ENCODE results near the gene RAB7A. TPM values are rescaled to one million over a fixed set of nuclear protein-coding genes. Genes with fewer than 3 reads are reported as not detected.

The RAB7A gene
- total RNA-seq, 1 experiment from 2014 or later: 233 TPM

DNA sequence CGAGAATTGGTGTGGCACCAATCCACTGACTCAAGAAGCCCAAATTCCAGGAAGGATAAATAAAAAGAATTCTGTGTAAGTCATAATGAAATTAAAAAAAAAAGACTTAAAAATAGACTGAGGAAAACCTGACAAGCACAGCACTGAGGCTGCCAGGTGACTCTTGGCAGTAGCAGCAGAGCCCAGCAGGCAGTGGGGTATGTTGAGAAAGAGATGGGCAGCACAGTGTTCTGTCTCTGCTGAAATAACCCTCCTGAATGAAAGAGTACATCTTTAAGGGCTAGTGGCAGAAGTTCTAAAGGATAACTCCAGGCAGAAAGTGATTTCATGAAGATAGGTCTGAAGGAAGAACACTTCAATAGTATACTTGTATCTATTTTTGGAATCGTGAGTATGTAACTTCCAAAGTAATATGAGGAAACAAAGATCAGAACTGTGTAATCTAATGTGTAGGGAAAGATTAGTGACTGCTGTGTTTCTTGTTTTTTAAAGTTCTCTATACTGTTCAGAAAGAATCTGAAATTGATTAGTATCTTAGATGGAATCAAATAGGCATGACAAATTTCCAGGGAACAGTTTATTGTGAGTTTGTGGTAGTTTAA, 75.9 kb downstream of the RAB7A start:
- H3K4me1 ChIP-seq (ENCODE audit: control insufficient read depth in 1 of 2, insufficient read depth in 2 of 2, low read length in 2 of 2): peaks cover 0 to 31% of the 10 kb centered on the region in 2 experiments; a peak in 2 of 4 replicates
- H3K27ac ChIP-seq (ENCODE audit: low read depth, low read length): no peak overlapping the region
- H3K27me3 ChIP-seq (ENCODE audit: insufficient read depth, low read length): no peaks in the 10 kb centered on the region
- DNase-seq (ENCODE audit: low read depth, low spot score) (no peak), ATAC-seq (no peak)
- no peak for TF ChIP-seq ELF1 (IDR thresholded peaks at IDR 0.05; ENCODE audit: borderline replicate concordance, low read depth)
- TF ChIP-seq ZNF274 (IDR thresholded peaks at IDR 0.05; ENCODE audit: low read depth, low read length): no peak
- TF ChIP-seq JUND (IDR thresholded peaks at IDR 0.05): no peak
- TF ChIP-seq YY1 (IDR thresholded peaks at IDR 0.05; ENCODE audit: extremely low read depth, insufficient replicate concordance, low read depth, low read length): no peak
- TF ChIP-seq, protein P1, sequence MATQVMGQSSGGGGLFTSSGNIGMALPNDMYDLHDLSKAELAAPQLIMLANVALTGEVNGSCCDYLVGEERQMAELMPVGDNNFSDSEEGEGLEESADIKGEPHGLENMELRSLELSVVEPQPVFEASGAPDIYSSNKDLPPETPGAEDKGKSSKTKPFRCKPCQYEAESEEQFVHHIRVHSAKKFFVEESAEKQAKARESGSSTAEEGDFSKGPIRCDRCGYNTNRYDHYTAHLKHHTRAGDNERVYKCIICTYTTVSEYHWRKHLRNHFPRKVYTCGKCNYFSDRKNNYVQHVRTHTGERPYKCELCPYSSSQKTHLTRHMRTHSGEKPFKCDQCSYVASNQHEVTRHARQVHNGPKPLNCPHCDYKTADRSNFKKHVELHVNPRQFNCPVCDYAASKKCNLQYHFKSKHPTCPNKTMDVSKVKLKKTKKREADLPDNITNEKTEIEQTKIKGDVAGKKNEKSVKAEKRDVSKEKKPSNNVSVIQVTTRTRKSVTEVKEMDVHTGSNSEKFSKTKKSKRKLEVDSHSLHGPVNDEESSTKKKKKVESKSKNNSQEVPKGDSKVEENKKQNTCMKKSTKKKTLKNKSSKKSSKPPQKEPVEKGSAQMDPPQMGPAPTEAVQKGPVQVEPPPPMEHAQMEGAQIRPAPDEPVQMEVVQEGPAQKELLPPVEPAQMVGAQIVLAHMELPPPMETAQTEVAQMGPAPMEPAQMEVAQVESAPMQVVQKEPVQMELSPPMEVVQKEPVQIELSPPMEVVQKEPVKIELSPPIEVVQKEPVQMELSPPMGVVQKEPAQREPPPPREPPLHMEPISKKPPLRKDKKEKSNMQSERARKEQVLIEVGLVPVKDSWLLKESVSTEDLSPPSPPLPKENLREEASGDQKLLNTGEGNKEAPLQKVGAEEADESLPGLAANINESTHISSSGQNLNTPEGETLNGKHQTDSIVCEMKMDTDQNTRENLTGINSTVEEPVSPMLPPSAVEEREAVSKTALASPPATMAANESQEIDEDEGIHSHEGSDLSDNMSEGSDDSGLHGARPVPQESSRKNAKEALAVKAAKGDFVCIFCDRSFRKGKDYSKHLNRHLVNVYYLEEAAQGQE (IDR thresholded peaks at IDR 0.05; ENCODE audit: low read depth): no peak
- no peak for TF ChIP-seq SIN3A (IDR thresholded peaks at IDR 0.05; ENCODE audit: low read depth)
- TF ChIP-seq SP1 (IDR thresholded peaks at IDR 0.05; ENCODE audit: low read depth): no peak
- TF ChIP-seq FOSL1 (IDR thresholded peaks at IDR 0.05; ENCODE audit: low read depth): no peak
- TF ChIP-seq, protein P2, sequence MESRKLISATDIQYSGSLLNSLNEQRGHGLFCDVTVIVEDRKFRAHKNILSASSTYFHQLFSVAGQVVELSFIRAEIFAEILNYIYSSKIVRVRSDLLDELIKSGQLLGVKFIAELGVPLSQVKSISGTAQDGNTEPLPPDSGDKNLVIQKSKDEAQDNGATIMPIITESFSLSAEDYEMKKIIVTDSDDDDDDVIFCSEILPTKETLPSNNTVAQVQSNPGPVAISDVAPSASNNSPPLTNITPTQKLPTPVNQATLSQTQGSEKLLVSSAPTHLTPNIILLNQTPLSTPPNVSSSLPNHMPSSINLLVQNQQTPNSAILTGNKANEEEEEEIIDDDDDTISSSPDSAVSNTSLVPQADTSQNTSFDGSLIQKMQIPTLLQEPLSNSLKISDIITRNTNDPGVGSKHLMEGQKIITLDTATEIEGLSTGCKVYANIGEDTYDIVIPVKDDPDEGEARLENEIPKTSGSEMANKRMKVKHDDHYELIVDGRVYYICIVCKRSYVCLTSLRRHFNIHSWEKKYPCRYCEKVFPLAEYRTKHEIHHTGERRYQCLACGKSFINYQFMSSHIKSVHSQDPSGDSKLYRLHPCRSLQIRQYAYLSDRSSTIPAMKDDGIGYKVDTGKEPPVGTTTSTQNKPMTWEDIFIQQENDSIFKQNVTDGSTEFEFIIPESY (IDR thresholded peaks at IDR 0.05; ENCODE audit: extremely low read depth, insufficient replicate concordance, low read length): no peak
- TF ChIP-seq ZFX (IDR thresholded peaks at IDR 0.05): no peak
- no peak for TF ChIP-seq CBX3 (IDR thresholded peaks at IDR 0.05; ENCODE audit: low read depth)
- TF ChIP-seq POLR2A (IDR thresholded peaks at IDR 0.05; ENCODE audit: borderline replicate concordance, extremely low read depth, insufficient read depth, insufficient read length): no peak
- TF ChIP-seq, protein P3, sequence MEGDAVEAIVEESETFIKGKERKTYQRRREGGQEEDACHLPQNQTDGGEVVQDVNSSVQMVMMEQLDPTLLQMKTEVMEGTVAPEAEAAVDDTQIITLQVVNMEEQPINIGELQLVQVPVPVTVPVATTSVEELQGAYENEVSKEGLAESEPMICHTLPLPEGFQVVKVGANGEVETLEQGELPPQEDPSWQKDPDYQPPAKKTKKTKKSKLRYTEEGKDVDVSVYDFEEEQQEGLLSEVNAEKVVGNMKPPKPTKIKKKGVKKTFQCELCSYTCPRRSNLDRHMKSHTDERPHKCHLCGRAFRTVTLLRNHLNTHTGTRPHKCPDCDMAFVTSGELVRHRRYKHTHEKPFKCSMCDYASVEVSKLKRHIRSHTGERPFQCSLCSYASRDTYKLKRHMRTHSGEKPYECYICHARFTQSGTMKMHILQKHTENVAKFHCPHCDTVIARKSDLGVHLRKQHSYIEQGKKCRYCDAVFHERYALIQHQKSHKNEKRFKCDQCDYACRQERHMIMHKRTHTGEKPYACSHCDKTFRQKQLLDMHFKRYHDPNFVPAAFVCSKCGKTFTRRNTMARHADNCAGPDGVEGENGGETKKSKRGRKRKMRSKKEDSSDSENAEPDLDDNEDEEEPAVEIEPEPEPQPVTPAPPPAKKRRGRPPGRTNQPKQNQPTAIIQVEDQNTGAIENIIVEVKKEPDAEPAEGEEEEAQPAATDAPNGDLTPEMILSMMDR (IDR thresholded peaks at IDR 0.05 in 2 of 3, conservative IDR thresholded peaks at IDR 0.05 in 1 of 3; ENCODE audit: borderline replicate concordance in 1 of 3, insufficient read depth in 1 of 3, low read depth in 2 of 3, low read length in 2 of 3): no peak
- TF ChIP-seq, protein P4, sequence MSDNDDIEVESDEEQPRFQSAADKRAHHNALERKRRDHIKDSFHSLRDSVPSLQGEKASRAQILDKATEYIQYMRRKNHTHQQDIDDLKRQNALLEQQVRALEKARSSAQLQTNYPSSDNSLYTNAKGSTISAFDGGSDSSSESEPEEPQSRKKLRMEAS (IDR thresholded peaks at IDR 0.05): no peak
- no peak for TF ChIP-seq EGR1 (IDR thresholded peaks at IDR 0.05; ENCODE audit: low read depth)
- TF ChIP-seq POLR2AphosphoS5 (IDR thresholded peaks at IDR 0.05; ENCODE audit: low read depth, low read length): no peak
- TF ChIP-seq EZH2phosphoT487 (IDR thresholded peaks at IDR 0.05; ENCODE audit: borderline replicate concordance): no peak
- H3K9ac ChIP-seq (ENCODE audit: low read length): no peak overlapping the region
- ChIA-PET CTCF (no interaction called here), POLR2A (no interaction called here), RAD21 (ENCODE audit: low non-redundant PET in 1 of 2, low total read pairs in 2 of 2, uncharacterized antibody in 2 of 2, unreplicated experiment in 2 of 2) (no interaction called here)
- H3K9me3 ChIP-seq (ENCODE audit: control insufficient read depth in 1 of 2, insufficient read depth in 1 of 2, low read depth in 1 of 2, low read length in 2 of 2): no peaks in the 10 kb centered on the region
- intact Hi-C loops (cut with micrococcal nuclease): no loop called here
- H3K4me2 ChIP-seq (ENCODE audit: low read length): no peak overlapping the region
- no peak overlapping the region for H3K4me3 ChIP-seq (replicated peaks in 1 of 2; ENCODE audit: low read depth in 1 of 2, low read length in 2 of 2)
- H3K36me3 ChIP-seq (ENCODE audit: control insufficient read depth in 1 of 2, insufficient read depth in 2 of 2, low read length in 2 of 2): peaks cover 33 to 53% of the 10 kb centered on the region in 2 experiments
- BruUV-seq (replicated peaks): no TSS peak
- no peak overlapping the region for H2AFZ ChIP-seq (ENCODE audit: low read depth, low read length, poor library complexity, severe bottlenecking)
- peaks cover 71% of the 10 kb centered on the region for H3K79me2 ChIP-seq (ENCODE audit: insufficient read depth, low read length)
- H3K9me2 ChIP-seq (ENCODE audit: insufficient read depth): no peaks in the 10 kb centered on the region
- H4K20me1 ChIP-seq (ENCODE audit: insufficient read depth): no peaks in the 10 kb centered on the region

Data from HCT116 (cell line).